ENCODE data around the gene NOL9. TPM values are rescaled to one million over a fixed set of nuclear protein-coding genes. Genes with fewer than 3 reads are reported as not detected.
A peak's percentile ranks its signal among the peaks of the same experiment; 100 is the strongest.

Gene NOL9
- total and polyA plus RNA-seq, 2 of the 13 experiments (the other 11 are each of a cell fraction or from before 2014, with no cell fraction given) = 18.0 to 24.7 TPM

GRCh38 chr1:6601923-6602668 lies 47.8 kb upstream of the NOL9 start (continued):
- TF ChIP-seq TERF1 (CRISPR knock-in tag; IDR thresholded peaks at IDR 0.05) (no peak), ZBTB40 (IDR thresholded peaks at IDR 0.05) (no peak), ZBTB40 (CRISPR knock-in tag; IDR thresholded peaks at IDR 0.05) (peak; percentile 36; the same call in 1 of the 2 replicates), CERS6 (CRISPR knock-in tag; IDR thresholded peaks at IDR 0.05) (peak; percentile 79; the same call in 1 of the 2 replicates), TBP (CRISPR knock-in tag; IDR thresholded peaks at IDR 0.05) (no peak), YEATS2 (CRISPR knock-in tag; IDR thresholded peaks at IDR 0.05; ENCODE audit: borderline replicate concordance) (no peak), CEBPZ (IDR thresholded peaks at IDR 0.05; ENCODE audit: low read length) (no peak), MAF1 (CRISPR knock-in tag; IDR thresholded peaks at IDR 0.05; ENCODE audit: borderline replicate concordance) (peak; percentile 84), KLF6 (CRISPR knock-in tag; IDR thresholded peaks at IDR 0.05) (peak; percentile 60), GATA4 (IDR thresholded peaks at IDR 0.05; ENCODE audit: borderline replicate concordance, low read depth) (no peak), ZNF101 (CRISPR knock-in tag; IDR thresholded peaks at IDR 0.05; ENCODE audit: borderline replicate concordance, low read depth) (no peak), ZNF33B (CRISPR knock-in tag; IDR thresholded peaks at IDR 0.05) (no peak), PITX1 (CRISPR knock-in tag; IDR thresholded peaks at IDR 0.05) (no peak), EZH2 (conservative IDR thresholded peaks at IDR 0.05; ENCODE audit: low read depth, low read length) (no peak), SATB2 (CRISPR knock-in tag; IDR thresholded peaks at IDR 0.05) (no peak)
